GM21737 (cell line): Measurements from ENCODE around the gene ARHGAP18.

ENCODE experiments used
- ATAC-seq: cut with Tn5 transposase; IDR thresholded peaks from one replicate; pipeline ENCODE4 v1.9.1; 2021; ENCODE audit warnings: mild to moderate bottlenecking, moderate library complexity; ENCODE audit not compliant: unreplicated experiment

The ARHGAP18 gene

DNA sequence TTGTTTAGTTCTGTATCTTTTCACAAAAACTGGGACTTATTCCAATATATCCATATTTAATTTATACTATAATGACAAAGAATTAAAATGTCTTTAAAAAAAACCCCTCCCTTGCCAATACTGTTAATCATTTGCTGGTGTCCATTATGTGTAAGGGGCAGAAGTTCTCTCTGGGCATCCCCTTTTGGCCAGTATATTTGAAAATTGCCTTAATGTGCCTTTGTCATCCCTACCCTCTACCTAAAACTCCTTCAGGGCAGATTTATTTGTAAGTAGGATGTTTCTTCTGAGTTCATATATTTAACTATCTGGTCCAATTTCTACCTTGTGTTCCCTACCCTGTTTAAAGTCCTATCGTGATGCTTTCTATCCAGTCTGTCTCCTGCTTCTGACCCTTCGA, 62.9 kb downstream of the ARHGAP18 start:
- ATAC-seq = peak; percentile 41

DNA sequence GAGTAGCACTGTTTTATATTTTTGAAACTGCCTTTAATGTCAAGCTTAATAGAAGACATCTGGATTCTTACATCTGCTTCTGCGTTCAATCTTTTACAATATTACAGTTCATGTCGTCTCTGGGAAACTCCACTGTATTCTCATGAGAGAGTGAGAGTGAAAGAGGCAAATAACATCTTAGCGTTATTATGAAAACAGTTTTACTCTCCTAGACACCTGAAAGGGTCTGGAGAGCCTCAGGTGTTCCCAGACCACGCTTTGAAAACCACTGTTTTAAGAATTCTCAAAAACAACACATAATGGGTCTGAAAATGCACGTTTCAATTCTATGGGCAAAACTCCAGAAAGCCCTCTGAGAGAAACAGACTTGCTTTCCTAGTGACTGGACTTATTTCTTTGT, 63.3 kb downstream of the ARHGAP18 start:
- peak; percentile 79 for ATAC-seq

DNA sequence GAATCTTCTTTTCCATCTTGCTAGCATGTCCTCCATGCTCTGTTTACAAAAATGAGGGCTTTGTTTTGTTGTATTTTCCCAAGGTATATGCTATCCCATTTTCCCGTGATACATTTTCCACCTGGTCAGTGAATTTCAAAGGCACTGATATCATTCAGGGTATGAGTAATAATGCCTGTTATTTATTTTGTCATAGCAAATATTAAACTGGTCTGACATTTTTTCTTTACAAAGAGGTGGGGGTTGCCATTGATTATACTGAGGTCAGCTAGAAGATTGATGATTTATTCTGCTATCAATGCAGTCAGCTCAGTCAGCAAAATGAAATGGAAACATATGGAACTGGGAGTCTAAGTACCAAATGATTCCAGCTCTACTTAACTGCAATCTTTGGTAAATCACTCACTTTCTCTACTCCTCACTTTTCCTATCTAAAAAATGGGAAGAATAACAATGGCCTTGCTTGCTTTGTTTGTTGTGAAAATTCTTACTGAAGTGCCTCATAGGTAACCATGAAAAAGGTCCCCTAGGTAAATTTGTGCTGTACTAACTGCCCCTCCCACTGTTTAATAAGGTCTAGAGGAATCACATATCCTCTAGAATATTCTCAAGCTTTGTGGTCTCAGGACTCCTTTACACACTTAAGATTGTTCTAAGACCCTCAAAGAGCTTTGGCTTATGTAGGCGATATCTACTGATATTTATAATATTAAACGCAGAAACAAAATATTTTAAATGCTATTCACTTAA, 64.0 kb downstream of the ARHGAP18 start:
- no peak for ATAC-seq

DNA sequence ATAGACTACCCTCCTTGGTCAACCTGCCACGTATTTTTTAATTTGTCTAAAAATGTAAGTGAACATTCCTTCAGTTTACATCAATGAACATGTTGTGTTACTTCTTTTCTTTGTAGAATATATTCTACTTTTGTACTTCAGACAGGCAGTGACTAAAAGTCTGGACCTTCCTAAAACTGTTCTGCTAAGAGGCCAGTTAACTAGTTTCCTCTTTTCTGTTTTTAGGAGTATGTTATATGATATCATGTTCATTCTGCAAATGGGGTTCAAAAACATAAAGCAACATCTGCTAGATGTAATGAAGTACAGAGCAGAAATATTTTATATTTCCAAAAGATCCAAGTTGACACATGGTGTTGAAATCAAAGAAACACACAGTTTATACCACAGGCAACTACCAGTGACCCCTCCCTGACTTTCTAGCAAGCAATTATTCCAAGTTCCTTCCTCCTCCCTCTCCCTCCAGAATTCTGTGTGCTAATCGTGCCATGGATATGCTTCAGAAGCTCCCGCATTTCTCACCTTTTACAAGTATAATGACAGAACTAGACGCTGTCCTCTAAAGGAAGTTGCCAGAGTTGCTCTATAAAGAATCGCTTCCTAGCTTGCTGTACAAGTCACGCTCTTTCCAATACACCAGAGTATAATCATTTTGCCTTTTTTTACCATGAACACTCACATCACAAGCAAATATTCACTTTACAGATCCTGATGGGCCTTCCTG, 64.7 kb downstream of the ARHGAP18 start:
- no peak for ATAC-seq

DNA sequence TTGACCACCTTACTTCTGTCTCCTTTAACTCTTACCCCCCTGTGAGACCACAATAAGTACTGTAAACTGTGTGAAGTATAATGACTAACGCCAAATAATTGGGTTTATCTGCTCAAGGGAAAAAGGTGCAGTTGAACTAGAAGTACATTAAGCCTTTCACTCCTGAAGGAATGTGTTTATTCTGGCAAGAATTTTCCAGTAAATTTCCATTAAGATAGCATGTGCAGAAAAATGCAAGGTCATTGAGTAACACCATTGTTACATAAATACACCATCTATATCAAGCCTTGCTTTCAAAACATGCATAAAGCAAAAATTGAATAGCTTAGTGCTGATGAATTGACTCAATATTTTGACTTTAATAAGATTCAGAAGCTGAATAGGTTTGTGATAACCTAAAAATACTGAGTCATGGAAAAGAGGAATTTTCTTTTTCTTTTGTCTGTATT, 65.4 kb downstream of the ARHGAP18 start:
- no peak for ATAC-seq

DNA sequence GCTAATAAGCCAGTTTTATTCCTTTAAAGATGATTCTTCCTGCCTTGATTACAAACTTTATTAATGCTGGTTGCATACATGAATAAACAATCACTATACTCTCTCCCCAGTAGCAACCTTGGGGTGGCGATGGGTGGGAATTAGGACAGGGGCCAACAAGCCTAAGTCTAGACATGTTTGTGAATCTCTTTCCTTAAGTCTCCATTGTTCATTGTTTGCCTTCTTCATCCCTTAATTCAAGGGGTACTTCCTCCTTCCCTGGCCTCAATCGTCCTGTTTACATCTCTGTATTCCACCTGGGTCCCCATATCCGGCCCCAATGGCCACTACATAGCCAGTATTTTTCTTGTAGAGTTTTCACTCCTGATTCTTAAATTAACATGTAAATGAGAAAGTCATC, 66.0 kb downstream of the ARHGAP18 start:
- no peak for ATAC-seq

DNA sequence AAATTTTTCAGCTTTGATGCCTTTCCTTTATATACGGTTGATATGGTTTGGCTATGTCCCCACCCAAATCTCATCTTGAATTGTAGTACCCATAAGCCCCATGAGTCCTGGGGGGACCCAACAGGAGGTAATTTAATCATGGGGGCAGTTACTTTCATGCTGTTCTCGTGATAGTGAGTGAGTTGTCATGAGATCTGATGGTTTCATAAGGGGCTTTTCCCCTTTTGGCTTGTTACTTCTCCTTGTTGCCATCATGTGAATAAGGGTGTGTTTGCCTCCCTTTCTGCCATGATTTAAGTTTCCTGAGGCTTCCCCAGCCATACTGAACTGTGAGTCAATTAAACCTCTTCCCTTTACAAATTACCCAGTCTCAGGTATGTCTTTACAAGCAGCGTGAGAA, 66.8 kb downstream of the ARHGAP18 start:
- ATAC-seq = no peak

DNA sequence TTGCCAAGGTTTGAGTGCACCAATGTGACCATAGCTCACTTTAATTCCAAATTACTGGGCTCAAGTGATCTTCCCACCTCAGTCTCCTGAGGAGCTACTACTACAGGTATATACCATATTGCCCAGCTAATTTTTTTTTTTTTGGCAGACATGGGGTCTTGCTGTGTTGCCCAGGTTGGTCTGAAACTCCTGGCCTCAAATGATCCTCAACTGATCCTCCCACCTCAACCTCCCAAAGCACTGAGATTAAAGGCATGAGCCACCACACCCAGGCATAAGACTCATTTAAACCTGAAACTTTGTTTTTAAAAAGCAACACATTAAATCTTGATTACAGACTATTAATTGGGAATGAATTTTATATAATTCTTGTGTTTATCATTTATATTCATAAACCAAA, 67.7 kb downstream of the ARHGAP18 start:
- ATAC-seq = no peak

DNA sequence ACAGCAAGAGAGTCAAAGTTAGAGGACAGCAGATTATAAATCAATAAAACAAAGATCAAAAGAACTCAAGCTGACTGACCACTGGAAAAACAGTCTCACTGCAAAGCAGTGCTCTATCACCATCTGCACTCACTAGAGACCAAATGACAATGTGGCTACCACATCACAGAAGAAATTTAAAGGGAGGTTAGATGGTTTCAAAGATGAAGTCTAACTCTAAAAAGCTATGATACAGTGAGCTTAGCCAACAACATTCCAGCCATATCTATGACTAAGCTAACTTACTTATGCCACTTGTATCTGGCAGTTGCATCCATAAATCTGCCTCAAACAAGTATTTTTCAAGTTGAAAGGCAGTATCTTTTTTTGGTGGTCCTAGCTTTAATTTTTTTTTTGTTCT, 68.6 kb downstream of the ARHGAP18 start:
- no peak for ATAC-seq

DNA sequence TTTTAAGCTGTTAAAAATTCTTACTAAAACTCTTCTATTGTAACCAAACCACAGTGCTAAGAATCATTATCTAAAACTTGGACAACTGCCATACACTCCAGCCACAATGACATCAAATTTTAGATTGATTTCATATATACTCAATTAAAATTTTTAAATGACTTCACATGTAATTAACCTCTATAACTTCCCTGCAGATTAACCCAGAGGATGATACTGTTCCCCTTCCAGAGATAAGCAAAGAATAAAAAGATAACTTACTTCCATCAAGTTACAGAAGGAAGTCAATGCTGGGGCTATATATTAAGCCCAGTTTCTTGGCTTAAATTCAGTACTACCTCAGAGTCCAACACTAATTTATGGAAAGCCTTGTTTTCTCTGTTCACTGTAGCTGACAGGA, 71.3 kb downstream of the ARHGAP18 start:
- no peak for ATAC-seq

DNA sequence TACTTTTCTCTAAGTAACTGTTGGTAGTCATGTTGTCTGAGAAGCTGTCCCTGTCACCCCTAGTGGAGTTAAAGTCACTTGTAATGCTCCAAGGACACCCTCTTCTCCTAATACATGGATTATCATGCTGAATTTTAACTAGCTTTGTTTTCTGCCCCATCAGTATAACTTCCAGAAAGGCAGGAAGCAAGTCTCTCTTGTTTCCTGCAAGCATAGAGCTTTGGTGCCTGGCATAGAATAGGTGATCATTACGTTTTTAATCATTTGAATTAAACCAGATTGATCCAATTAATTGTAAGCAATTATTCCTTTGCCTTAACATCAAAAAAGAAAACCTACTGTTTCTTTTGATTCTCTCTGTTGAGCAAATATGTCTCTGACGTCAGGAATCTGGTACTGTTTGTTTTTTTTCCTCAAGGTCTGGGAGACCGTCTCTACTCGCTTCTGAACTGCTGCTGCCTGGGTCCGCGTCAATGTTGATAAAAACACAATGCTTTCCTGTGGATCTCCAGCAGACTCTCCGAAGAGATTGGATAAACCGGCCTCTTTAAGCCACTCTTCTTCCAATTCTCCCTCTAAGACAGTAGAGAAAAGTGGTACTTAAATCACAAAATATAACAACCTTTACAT, 71.8 kb downstream of the ARHGAP18 start:
- no peak for ATAC-seq

DNA sequence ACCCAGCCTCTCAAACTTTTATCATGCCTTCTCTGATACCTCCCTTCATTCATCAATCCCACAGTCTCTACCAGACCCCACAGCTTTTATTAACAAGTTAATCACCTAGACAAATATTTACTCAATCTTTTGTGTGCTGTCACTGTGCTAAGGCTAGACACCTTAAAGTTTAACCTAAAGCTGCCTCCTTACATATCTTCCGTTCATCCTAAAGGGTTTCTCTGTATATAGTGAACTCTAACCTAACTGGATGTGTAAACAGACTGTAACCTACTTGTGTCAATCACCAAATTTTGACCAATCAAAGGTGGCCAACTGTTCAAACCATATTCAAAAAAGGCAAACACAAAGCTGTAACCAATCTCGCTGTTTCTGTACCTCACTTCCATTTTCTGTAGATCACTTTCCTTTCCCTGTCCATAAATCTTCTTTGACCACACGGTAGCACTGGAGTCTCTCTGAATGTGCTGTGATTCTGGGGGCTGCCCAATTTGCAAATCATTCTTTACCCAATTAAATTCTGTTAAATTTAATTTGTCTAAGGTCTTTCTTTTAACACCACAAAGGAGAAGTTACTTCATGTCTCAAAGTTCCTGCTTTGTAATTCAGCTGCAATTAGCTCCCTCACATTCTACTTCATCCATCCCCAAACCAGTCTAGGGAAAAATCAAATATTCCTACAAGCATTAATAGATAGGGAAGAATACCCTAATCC, 72.5 kb downstream of the ARHGAP18 start:
- no peak for ATAC-seq

DNA sequence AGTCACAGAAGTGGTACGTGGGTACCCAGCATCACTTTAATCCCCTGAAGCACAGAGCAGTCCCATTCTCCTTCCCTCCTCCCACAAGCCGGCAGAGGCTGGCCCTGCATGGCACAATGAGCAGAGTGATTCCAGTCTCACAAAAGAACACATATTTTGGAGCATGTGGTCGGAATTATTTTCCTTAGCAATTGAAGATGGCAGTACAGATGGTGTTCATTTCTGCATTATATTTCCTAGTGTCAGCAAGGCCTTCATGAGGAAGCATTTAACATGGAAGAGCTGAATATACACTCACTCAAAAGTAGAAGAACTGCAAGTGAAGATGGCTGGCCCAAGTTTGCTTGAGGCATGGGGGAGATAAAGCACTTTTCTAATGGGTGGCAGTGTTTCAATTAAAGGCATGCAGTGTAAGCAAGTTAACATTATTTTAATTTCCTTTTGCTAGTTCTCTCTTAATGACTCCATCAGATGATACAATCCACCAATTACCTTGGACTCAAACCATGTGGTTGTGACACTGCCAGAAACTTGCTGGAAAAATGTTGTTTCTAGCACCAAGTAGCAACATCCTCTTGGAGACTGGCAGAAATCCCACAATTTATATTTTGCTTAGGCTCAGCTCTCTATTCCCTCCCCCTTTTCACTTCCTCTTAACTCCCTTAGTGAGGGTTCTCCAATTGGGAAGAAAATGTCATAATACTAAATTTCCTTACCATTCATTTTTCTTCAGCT, 74.4 kb downstream of the ARHGAP18 start:
- no peak for ATAC-seq

DNA sequence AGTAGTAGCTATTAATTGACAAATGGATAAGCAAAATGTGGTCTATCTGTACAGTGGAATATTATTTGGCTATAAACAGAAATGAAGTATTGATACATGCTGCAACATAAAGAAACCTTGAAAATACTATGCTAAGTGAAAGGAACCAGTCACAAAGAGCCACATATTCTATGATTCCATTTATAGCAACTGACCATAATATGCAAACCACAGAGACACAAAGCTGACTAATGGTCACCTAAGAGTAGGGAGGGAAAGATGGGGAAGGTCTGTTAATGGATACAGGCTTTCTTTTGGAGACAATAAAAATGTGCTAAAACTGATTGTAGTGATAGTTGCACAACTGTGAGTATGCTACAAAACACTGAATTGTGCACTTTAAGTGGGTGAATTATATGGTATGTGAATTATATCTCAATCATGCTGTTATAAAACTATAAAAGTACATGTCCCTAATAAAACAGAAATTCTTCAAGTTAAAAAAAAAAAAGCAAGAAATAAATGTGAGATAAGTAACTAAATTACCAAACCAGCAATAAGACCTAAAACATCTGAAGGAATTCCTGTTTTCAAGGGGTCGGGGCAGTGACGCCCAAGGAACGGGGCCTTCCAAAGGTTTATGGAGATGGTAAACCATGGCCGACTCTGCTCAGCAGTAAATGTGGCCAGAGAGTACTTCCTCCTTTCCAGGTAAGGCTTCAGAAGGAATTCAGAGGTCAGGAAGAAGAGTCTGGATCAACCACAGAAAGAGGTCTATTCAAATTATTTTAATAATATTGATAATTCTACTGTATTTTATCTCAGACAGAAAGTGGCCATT, 75.4 kb downstream of the ARHGAP18 start:
- no peak for ATAC-seq

DNA sequence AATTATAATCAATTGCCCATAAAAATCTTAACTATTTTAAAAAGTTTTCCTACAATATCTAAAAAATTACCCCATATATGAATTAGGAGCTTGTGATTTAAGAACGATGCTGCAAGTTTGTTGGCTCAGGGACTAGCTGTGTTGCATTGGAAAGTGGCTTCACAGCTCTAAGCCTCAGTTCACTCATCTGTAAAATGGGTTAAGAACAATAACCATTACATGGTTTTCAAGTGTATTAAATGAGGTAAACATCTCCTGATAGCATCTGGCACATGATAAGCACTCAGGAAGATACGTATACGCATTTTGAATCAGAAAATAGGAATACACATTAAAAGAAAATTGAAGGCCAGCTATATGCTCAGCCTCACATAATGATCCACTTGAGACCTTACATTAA, 76.4 kb downstream of the ARHGAP18 start:
- ATAC-seq = no peak

DNA sequence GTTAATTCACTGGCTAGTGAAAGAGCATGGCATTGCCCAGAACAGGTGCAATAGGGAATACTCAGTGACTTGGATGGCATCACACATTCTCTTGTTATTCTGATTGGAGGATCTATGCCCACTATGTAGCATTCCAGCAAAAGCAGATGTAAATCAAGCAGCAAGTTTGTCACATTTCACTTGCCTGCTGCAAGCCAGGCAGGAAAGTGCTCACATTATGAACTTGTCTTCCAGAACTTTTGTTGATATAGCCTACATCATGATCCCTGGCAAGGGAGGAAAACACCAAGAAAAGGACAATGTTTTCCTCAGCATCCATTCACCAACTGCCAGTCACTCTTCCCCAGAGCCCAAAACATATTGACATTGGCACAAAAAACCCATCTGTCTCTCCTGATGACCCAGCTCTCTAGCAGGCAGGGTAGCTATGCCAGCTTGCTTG, 77.8 kb downstream of the ARHGAP18 start:
- no peak for ATAC-seq

DNA sequence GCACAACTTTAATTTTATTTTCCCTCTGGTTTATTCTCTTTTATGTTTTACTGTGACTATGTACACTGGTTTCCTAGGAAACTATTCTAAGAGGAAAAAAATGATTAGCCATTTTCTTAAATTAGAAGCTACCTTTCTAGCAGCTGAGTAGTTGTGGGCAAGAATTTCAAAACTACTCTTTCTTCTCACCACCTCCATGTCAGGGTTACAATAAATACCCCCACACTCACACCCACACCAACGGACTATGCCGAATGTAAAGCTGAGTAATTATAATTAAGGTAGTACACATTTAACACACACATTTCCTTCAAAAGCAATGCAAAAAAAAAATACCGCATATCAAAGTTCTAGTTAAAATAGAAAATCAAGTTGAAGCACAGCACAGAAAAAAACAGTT, 78.9 kb downstream of the ARHGAP18 start:
- no peak for ATAC-seq

DNA sequence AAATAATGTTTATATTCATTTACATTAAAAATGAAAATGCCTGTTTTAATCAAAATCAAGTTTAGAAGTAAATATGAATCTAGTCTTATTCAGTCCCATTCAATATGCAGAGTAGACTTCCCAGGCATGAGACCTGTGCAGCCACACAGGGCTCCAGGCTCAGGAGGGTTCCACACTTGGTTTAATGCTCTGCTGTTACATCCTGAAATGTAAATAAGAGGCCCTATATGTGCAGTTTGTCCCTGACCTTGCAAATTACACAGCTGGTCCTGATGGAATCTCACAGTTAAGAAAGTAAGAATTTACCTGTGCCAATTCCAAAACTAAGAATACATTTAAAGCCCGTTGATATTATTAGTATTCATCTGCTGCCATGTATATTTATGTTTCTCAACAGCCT, 79.4 kb downstream of the ARHGAP18 start:
- no peak for ATAC-seq

DNA sequence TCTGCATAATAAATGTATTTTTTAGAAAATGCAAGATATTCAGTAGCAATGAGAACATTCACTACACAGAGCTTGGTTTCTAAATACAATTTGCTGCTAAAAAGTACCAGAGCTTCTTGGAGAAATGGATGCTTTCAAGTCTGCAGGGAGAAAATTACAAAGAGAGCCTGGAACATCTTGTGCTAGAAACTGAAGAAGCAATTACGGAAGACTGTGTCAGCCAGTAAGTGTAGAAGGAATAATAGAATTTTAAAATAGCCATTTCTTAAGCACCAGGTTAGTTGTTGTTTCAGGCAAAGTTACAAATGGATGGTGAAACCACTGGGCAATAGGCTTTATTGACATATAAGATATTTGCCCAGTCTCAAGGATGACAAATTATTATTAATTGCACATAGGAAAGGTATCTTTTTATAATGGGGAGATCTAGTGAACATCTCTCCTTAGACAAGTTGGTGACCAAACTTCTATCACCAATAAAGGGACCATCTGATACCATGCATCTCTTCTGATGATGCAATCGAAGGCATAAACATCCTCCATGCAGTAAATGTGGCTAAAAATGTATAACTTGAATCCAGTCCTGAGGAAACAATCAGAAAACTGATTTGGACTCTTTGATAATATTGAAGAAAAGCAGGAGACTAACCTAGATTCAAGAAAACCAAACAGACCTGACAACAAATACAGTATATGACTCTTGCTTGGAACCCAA, 81.7 kb downstream of the ARHGAP18 start:
- ATAC-seq = no peak
